ENCODE results near the gene C10orf120. TPM values are rescaled to one million over a fixed set of nuclear protein-coding genes. Genes with fewer than 3 reads are reported as not detected.

C10orf120 gene
- total and polyA plus RNA-seq, 9 of the 15 experiments (the other 6 are each of a cell fraction or from before 2014, with no cell fraction given): not detected

- Histone ChIP-seq H3K27me3 (ENCODE audit: control insufficient read depth in 2 of 2, insufficient read depth in 2 of 2, low read length in 2 of 2) (no peaks in the 10 kb centered on the region; a peak in 1 of 5 replicates), H3K4me2 (ENCODE audit: insufficient read depth, low read length) (no peak overlapping the region), H3K9me3 (replicated peaks; ENCODE audit: control insufficient read depth, insufficient read depth, low read depth, low read length) (no peaks in the 10 kb centered on the region), H3K4me1 (replicated peaks in 1 of 2; ENCODE audit: control insufficient read depth in 2 of 2, insufficient read depth in 2 of 2, low read length in 2 of 2) (no peaks in the 10 kb centered on the region; a peak in 2 of 5 replicates), H2AFZ (ENCODE audit: low read depth, low read length) (no peak overlapping the region), H3K9me1 (ENCODE audit: control insufficient read depth, insufficient read depth, low read length) (no peaks in the 10 kb centered on the region), H3K79me2 (ENCODE audit: control insufficient read depth, insufficient read depth, low read length) (no peaks in the 10 kb centered on the region), H3K4me3 (no peak overlapping the region), H3K9ac (ENCODE audit: insufficient read depth in 1 of 2, low read depth in 2 of 2, low read length in 2 of 2) (no peak overlapping the region), H3K27ac (ENCODE audit: extremely low read depth, low read depth, low read length) (no peak overlapping the region), H3K36me3 (ENCODE audit: control insufficient read depth, insufficient read depth, low read length) (no peaks in the 10 kb centered on the region), H4K20me1 (replicated peaks; ENCODE audit: control insufficient read depth, insufficient read depth, low read length) (no peaks in the 10 kb centered on the region)
- no TSS peak for BruUV-seq (replicated peaks)
- FAIRE-seq (no peak), ATAC-seq (no peak), DNase-seq (ENCODE audit: extremely low read depth in 1 of 4, low spot score in 3 of 4) (no peak)
- CTCF ChIA-PET (ENCODE audit: low intra/inter-chr PET ratio): no interaction called here
- intact Hi-C loops (cut with micrococcal nuclease): no loop called here
- WGBS (ENCODE audit: insufficient coverage, low coverage, missing lambda C conversion rate): 0% methylated on average over 2 of the region's 2 CpGs
- in situ Hi-C loops (cut with MboI): no loop called here
- POLR2A ChIA-PET: interaction anchor here (1.1 kb wide), 1 partner anchor 245 kb away, joined by 3 read pairs; no protein-coding TSS in a partner anchor
- TF ChIP-seq YY1 (IDR thresholded peaks at IDR 0.05; ENCODE audit: borderline replicate concordance in 1 of 3, control insufficient read depth in 1 of 3, extremely low read depth in 1 of 3, insufficient read depth in 3 of 3, insufficient read length in 1 of 3, insufficient replicate concordance in 2 of 3, low read depth in 1 of 3, low read length in 2 of 3) (no peak), BRD9 (IDR thresholded peaks at IDR 0.05; ENCODE audit: low read depth, partially characterized antibody) (no peak), PHB (CRISPR knock-in tag; IDR thresholded peaks at IDR 0.05) (no peak), ZBTB7A (IDR thresholded peaks at IDR 0.05; ENCODE audit: borderline replicate concordance, control insufficient read depth, low read depth, low read length) (no peak), SP1 (CRISPR knock-in tag; IDR thresholded peaks at IDR 0.05) (no peak), REST (IDR thresholded peaks at IDR 0.05; ENCODE audit: borderline replicate concordance) (no peak), REST (CRISPR knock-in tag; IDR thresholded peaks at IDR 0.05; ENCODE audit: low read depth) (no peak), E2F4 (CRISPR knock-in tag; IDR thresholded peaks at IDR 0.05; ENCODE audit: low read depth) (no peak), CBFA2T2 (conservative IDR thresholded peaks at IDR 0.05) (no peak), BRF1 (IDR thresholded peaks at IDR 0.05; ENCODE audit: borderline replicate concordance, extremely low read depth, insufficient read length) (no peak)
Measured at GRCh38 chr10:122650331-122650730, 49.3 kb downstream of the C10orf120 start.
